Left kidney (tissue), 2 donors: Measurements from ENCODE around the gene GRID2. TPM values are rescaled to one million over a fixed set of nuclear protein-coding genes. Genes with fewer than 3 reads are reported as not detected.
"Not testable (repeated sequence)": the region's sequence is repeated elsewhere in the genome, so short reads cannot be mapped to it uniquely, and the experiment has no call there.

Experiments
- DNase-seq: peaks from one replicate; pipeline ENCODE4 v3.0.0-alpha.2; 2013
- polyA plus RNA-seq: library from polyadenylated mRNA; unstranded; fragments of 120-200 nt; gene quantifications from one replicate; pipeline ENCODE4 v1.2.1, GENCODE V29; 2013; ENCODE audit not compliant: insufficient read length

The GRID2 gene
- polyA plus RNA-seq, 1 donor: 5.6 TPM

- DNase-seq: no peak
Measured at GRCh38 chr4:93201471-93202096, 897.8 kb downstream of the GRID2 start.

- DNase-seq: no peak
Measured at GRCh38 chr4:93203708-93204107, 899.9 kb downstream of the GRID2 start.

GRCh38 chr4:93212250-93212649 is 908.5 kb downstream of the GRID2 start:
- no peak for DNase-seq

- no peak for DNase-seq
Measured at GRCh38 chr4:93216646-93217045, 912.9 kb downstream of the GRID2 start.

- DNase-seq: no peak
Measured at GRCh38 chr4:93217431-93217830, 913.7 kb downstream of the GRID2 start.

- DNase-seq: no peak
Measured at GRCh38 chr4:93221771-93222170, 918.0 kb downstream of the GRID2 start.

- no peak for DNase-seq
Measured at GRCh38 chr4:93228021-93228420, 924.3 kb downstream of the GRID2 start.

GRCh38 chr4:93232883-93233282 is 929.1 kb downstream of the GRID2 start:
- no peak for DNase-seq

GRCh38 chr4:93237521-93237920 is 933.8 kb downstream of the GRID2 start:
- no peak for DNase-seq

- DNase-seq: no peak
Measured at GRCh38 chr4:93243262-93243661, 939.5 kb downstream of the GRID2 start.

GRCh38 chr4:93261207-93261606 is 957.4 kb downstream of the GRID2 start:
- no peak for DNase-seq

GRCh38 chr4:93263166-93263565 is 959.4 kb downstream of the GRID2 start:
- DNase-seq: no peak

GRCh38 chr4:93267747-93268146 is 964.0 kb downstream of the GRID2 start:
- DNase-seq: no peak

GRCh38 chr4:93285346-93285745 is 981.6 kb downstream of the GRID2 start:
- no peak for DNase-seq

- no peak for DNase-seq
Measured at GRCh38 chr4:93289241-93289640, 985.5 kb downstream of the GRID2 start.

- no peak for DNase-seq
Measured at GRCh38 chr4:93289831-93290230, 986.1 kb downstream of the GRID2 start.

- no peak for DNase-seq
Measured at GRCh38 chr4:93299118-93299517, 995.4 kb downstream of the GRID2 start.

- not testable (repeated sequence) for DNase-seq
Measured at GRCh38 chr4:93300780-93301555, 997.2 kb downstream of the GRID2 start.

GRCh38 chr4:93302310-93302709 is 998.5 kb downstream of the GRID2 start:
- DNase-seq: no peak

GRCh38 chr4:93303440-93303839 is 999.7 kb downstream of the GRID2 start:
- no peak for DNase-seq

GRCh38 chr4:93312299-93312698 is 1008.5 kb downstream of the GRID2 start:
- no peak for DNase-seq

GRCh38 chr4:93313197-93313596 is 1009.4 kb downstream of the GRID2 start:
- no peak for DNase-seq

- no peak for DNase-seq
Measured at GRCh38 chr4:93317057-93317456, 1013.3 kb downstream of the GRID2 start.

- no peak for DNase-seq
Measured at GRCh38 chr4:93317561-93317960, 1013.8 kb downstream of the GRID2 start.
